Colonic mucosa (tissue), 4 donors: ENCODE measurements around the gene GUCA1A. TPM values are rescaled to one million over a fixed set of nuclear protein-coding genes. Genes with fewer than 3 reads are reported as not detected.

Experiments
- DNase-seq: peaks from one replicate; pipeline ENCODE4 v3.0.0-alpha.2; 2020
- H3K27ac ChIP-seq: fragments of 200-600 bp; one replicate; pipeline ENCODE4 v1.8.0; 2021
- H3K27me3 ChIP-seq: fragments of 200-600 bp; one replicate; pipeline ENCODE4 v1.8.0; 2021
- H3K36me3 ChIP-seq: fragments of 200-600 bp; one replicate; pipeline ENCODE4 v1.8.0; 2021
- H3K4me1 ChIP-seq: fragments of 200-600 bp; one replicate; pipeline ENCODE4 v1.8.0; 2021; ENCODE audit warnings: mild to moderate bottlenecking
- H3K4me3 ChIP-seq: fragments of 200-600 bp; one replicate; pipeline ENCODE4 v1.8.0; 2021
- H3K9ac ChIP-seq, 2 donors: one replicate each; pipeline ENCODE4 v1.7.0; 2013; ENCODE audit warnings: control low read depth in 2 of 2, low read depth in 2 of 2, low read length in 2 of 2
- H3K9me3 ChIP-seq: fragments of 200-600 bp; one replicate; pipeline ENCODE4 v1.8.0; 2021
- CTCF ChIP-seq: fragments of 200-600 bp; IDR thresholded peaks from one replicate; pipeline ENCODE4 v1.8.0; 2022; ENCODE audit warnings: antibody characterized with exemption, mild to moderate bottlenecking
- intact Hi-C: fragments of 100-400 bp; cut with DNase I; formaldehyde crosslinking; loops from one replicate; pipeline ENCODE4 v1.14.1; 2022
- total RNA-seq, 2 donors: library from RNA; stranded (reverse); fragmentation: NEBNext Ultra II Directional in 1 of 2; extraction: Animal tissue kit (Norgen Biotek cat#: 25700) in 1 of 2; gene quantifications; one replicate each; pipeline ENCODE4 v1.2.1, GENCODE V29; 2021
- donor health status: healthy.
- donor health status: DM: no; HTN: no; CAD: no.
- donor health status: DM: no; HTN: no; CAD: no.

GUCA1A gene
- total RNA-seq, 2 donors from 2014 or later, result not detected

- Histone ChIP-seq H3K27me3 (no peaks in the 10 kb centered on the region), H3K36me3 (no peaks in the 10 kb centered on the region), H3K9ac (no peak overlapping the region), H3K27ac (no peak overlapping the region), H3K9me3 (no peaks in the 10 kb centered on the region), H3K4me3 (no peak overlapping the region), H3K4me1 (no peaks in the 10 kb centered on the region)
- TF ChIP-seq CTCF, result no peak
- no peak for DNase-seq
- intact Hi-C loops, result no loop called here
Measured at GRCh38 chr6:42155293-42155692, 17.9 kb upstream of the GUCA1A start.

- Histone ChIP-seq H3K27ac (no peak overlapping the region), H3K9me3 (no peaks in the 10 kb centered on the region), H3K4me1 (no peaks in the 10 kb centered on the region), H3K36me3 (no peaks in the 10 kb centered on the region), H3K4me3 (no peak overlapping the region), H3K27me3 (no peaks in the 10 kb centered on the region), H3K9ac (no peak overlapping the region)
- DNase-seq, result no peak
- TF ChIP-seq CTCF, result no peak
- intact Hi-C loops, result no loop called here
Measured at GRCh38 chr6:42156638-42157037, 16.5 kb upstream of the GUCA1A start.

GRCh38 chr6:42158011-42158410 lies 15.2 kb upstream of the GUCA1A start:
- Histone ChIP-seq H3K36me3 (no peaks in the 10 kb centered on the region), H3K27me3 (no peaks in the 10 kb centered on the region), H3K9ac (no peak overlapping the region), H3K4me1 (no peaks in the 10 kb centered on the region), H3K4me3 (no peak overlapping the region), H3K27ac (no peak overlapping the region), H3K9me3 (no peaks in the 10 kb centered on the region)
- intact Hi-C loops, result no loop called here
- no peak for DNase-seq
- no peak for TF ChIP-seq CTCF

- no peak overlapping the region for H3K4me3 ChIP-seq
- intact Hi-C loops, result no loop called here
- no peak for TF ChIP-seq CTCF
- H3K27me3 ChIP-seq, result no peaks in the 10 kb centered on the region
- no peaks in the 10 kb centered on the region for H3K36me3 ChIP-seq
- no peak for DNase-seq
- no peaks in the 10 kb centered on the region for H3K9me3 ChIP-seq
- H3K4me1 ChIP-seq, result no peaks in the 10 kb centered on the region
- H3K9ac ChIP-seq, result no peak overlapping the region
- no peak overlapping the region for H3K27ac ChIP-seq
Measured at GRCh38 chr6:42158631-42159030, 14.5 kb upstream of the GUCA1A start.

- peak; percentile 36 for DNase-seq
- Histone ChIP-seq H3K4me3 (no peak overlapping the region), H3K27me3 (no peaks in the 10 kb centered on the region), H3K27ac (no peak overlapping the region), H3K9ac (no peak overlapping the region), H3K9me3 (no peaks in the 10 kb centered on the region), H3K36me3 (no peaks in the 10 kb centered on the region), H3K4me1 (no peaks in the 10 kb centered on the region)
- no peak for TF ChIP-seq CTCF
- intact Hi-C loops, result no loop called here
Measured at GRCh38 chr6:42159431-42160024, 13.6 kb upstream of the GUCA1A start.
